Activated CD4-positive, alpha-beta T cell treated with anti-CD3 and anti-CD28 coated beads, Interleukin-2, Interleukin-4, amounts not matched to agents 100 ng/mL and 50 ng/mL, durations not matched to agents 16 hours and 8 hours (primary cell): ENCODE data around the gene MRPL38.

ENCODE experiments used
- DNase-seq: peaks from one replicate; pipeline ENCODE4 v3.0.0-alpha.2; 2020; ENCODE audit warnings: low spot score

Gene MRPL38

DNA sequence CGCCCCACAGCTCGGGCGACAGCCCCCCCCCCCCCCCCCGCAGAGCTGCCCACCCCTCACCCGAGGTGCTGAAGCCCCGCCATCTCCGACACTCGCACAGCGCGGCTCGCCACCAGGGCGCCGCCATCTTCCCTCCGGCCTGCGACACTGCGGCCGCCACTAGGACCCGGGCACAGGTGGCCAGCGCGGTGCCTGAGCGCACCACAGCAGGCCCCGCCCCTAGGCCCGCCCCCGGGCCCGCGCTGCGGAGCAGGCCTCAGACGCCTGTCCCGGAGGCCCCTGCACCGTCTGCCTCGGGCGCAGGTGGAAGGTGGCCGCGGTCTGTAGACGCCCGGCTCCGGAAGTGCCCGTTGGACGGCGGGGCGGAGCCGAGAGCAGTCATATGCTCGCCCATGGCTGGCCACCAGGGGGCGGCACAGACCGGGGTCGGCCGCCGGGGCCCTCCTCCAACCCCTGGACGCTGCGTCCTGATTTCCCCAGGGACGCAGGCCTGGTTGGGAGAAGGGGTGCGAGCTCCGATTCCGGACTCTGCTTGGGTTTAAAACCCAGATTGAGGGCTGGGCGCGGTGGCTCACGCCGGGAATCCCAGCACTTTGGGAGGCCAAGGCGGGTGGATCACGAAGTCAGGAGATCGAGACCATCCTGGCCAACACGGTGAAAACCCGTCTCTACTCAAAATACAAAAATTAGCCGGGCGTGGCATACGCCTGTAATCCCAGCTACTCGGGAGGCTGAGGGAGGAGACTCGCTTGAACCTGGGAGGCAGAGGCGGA, at the start of gene MRPL38:
TSS of gene MRPL38 (minus strand) at position 136 of the 773 bp plus-strand sequence. CDS start at position 127, 9 bp downstream.
- DNase-seq, result peak; percentile 98

DNA sequence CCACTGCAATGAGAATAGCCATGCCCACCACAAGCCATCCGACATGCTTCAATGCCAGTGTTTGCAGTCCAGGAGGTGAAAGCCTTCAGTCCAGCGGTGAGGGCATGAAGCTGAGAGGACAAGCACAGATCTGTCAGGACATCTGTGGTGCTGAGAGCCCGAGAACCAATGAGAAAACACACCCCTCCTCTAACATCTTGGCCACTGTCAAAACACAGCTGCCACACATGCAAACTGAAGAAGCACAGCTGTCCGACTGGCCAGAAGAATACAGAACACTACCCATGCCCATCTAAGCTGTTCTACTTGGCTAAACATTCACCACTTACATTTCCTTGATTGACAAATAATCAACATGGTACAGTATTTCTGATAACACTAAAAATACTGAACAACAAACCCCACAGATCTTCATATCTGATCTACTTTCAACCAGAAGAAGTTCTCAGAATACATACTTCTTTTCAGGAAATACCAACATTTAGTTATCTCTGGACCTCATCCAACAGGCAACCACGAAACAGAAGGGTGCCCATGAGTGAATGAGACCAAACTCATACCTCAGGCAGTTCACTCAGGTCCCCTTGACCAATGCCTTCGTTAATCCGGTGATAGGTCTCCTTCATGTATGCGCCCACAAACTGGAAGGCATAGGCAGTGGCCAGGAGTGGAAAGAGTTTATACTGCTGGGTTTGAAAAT, 46.3 kb upstream of the MRPL38 start:
- no peak for DNase-seq

DNA sequence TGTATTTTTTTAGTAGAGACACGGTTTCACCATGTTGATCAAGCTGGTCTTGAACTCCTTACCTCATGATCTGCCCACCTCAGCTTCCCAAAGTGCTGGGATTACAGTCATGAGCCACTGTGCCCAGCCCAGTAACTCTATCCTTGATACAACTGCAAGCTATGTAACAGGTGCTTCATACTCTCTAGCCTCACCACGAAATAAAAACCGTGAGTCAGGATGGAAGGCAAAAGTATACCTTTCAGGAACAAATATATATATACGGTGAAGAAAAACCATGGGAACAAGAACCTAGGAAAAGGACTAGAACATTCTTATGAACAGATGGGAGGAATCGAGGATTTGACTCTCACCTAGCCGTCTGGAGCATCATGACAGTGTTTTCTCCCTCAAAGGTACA, 45.7 kb upstream of the MRPL38 start:
- no peak for DNase-seq

DNA sequence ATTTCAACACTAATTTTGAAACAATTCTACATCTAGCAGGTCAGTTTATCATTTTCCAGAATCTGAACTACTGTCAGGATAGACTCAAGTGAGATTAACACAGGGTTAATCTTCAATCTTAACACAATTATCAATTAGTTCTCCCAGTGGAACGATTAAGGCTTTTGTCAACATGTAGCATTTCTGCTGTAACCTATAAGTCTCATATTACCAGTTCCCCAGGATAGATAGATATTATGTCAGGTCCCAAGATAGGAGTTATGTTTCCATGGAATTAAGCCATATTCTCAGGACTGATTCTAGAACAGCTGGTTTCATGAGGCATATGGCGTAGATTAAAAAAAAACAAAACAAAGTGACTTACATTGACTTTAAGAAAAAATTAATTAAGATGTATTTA, 40.5 kb upstream of the MRPL38 start:
- no peak for DNase-seq

DNA sequence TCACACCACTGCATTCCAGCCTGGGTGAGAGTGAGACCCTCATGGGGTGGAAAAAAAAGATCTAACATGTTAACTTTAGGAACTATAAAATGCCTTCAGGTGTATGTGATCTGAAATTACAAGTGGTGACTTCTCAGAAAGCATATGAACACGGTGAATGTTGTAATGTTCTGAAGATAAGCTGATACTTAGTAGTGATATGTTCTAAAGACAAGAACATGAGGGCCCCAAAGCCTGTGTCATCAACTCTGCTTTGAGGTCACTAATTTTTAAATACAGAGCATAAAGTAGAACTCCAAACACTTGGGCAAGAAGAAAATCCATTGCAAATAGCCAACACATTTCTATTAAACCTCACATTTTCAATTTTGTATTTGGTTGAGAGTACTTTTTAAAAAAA, 38.8 kb upstream of the MRPL38 start:
- DNase-seq, result no peak

DNA sequence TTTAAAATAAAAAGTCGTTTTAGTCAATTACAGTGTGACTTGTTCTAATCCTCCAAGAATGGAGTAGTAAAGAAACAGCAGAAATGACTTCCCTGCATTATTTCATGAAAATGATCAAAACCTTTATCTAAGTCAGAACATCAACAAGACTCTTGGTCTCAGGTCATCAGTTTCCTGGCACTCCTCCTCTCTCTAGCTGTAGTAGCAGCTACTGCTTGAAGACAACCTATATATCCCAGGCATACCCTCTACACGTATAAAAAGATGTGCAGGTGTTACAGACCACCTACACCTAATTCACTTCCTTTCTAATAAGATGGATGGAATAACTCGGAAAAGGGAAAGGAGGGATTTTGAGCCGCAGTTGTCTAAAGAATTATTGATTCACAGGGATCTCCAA, 37.8 kb upstream of the MRPL38 start:
- DNase-seq, result no peak

DNA sequence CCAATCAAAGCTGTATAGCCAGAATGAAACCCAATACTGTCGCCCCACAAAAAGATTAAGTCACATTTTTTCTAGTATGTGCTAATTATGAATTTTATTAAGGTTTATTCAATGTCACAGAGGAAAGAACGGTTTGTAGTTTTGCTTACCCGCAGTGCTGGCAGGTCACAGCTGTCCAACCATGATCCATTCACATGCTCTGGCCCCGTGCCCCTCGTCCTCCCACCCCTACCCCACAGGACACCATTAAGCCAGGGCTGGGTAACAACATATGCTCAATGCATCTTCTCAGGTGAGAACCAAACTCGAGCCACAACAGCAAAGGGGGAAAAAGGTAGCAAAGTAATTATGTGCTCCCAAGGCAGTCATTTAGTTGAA, 36.7 kb upstream of the MRPL38 start:
- no peak for DNase-seq

DNA sequence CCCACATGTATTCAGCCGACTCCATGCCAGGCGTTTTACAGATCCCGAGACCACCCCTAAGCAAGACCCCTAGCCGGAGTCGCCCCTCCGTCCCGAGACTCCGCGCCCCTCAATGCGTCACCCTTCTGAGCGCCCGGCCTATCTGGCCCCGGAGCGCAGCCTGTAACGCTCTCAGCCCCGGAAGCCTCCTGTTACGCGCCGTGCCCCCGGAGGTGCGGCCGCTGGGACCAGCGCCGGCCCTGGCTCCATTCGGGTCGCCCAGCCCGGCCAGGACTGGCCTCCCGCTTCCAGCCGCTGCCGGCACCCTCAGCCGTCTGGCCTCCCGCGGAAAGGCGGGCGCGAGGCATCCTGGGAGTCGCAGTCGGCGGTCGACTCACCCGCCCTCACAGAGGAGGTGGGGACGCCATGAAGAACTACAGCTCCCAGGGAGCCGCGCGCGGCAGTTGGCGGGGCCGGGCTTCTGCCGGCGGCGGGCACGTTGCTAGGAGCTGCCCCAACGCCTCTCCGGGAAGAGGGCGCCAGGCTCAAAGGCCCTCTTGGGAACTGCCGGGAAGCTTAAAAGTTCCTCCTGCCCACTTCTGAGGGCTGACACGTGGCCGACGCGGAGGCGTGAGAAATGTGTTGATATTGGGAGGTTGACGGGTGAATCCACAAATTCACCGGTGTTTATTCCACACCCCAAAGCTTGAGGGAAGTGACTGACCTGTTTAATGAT, 36.2 kb upstream of the MRPL38 start, which contains the start of gene FBF1:
TSS of gene FBF1 (minus strand) at position 316 of the 715 bp plus-strand sequence. CDS start 2,893 bp downstream, outside the sequence.
- peak; percentile 94 for DNase-seq

DNA sequence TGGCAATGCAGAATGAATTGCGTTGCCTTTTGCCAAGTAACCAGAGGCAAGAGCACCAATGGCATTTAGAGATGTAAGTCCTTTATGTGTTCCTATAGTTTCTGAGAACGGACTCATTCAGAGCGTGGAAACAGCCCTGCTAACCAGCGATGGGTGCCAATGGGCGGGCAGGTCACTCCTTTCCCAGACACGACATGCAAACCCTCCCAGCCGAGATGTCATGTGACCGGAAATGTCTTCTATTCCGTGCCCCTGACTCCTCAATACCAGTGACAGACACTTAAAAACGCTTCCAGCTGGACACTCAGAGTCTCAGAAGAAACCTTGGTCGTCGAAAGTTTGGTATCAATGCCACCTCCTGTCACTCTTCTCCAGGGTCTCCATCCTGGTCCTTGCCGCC, 33.0 kb upstream of the MRPL38 start:
- DNase-seq, result no peak

DNA sequence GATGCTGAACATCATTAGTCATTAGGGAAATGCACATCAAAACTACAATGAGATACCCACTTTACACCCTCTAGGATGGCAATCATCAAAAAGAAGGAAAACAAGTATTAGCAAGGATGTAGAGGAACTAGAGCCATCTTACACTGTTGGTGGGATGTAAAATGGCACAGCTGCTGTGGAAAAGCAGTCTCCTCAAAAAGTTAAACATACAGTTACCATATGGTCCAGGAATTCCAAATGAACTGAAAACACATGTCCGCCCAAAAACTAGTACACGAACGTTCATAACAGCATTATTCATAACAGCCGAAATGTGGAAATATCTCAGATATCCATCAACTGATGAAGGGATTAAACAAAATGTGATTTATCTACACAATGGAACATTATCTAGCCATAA, 29.1 kb upstream of the MRPL38 start:
- DNase-seq, result no peak

DNA sequence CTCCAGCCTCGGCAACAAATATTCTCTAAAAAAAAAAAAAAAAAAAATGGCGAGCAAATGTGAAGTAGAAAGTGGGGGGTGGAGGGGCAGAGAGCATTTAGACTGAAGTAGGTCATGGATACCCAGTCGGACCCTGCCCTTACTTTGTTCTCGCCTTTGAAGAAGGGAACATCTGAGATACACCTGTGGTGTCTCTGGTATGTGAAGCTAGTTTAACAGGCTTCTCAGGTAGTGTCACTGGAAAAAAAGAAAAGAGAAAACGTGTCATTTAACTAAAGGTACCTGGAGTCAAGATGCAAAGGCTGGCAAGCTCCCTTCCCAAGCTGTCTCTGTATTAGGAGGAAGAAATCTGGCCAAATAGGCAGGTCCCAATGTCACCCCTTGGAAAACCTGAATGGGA, 28.2 kb upstream of the MRPL38 start:
- DNase-seq, result no peak

DNA sequence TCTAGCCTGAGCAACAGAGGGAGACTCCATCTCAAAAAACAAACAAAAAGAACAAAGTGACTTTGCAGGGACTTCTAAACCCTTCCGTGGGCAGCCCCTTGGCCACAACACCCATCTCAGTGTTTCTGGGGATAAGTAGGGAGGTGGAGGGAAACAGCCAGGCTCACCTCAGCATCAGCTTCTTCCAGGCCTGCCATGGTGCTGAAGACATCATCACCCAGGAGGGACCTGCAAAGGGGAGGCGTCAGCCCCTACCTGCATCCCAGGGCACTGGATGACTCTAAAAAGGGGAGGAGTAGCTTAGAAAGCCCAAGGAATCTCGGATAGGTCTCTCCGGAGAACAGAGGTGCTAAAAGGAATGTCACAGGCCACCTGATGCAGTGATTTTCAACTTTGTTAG, 26.4 kb upstream of the MRPL38 start:
- no peak for DNase-seq

DNA sequence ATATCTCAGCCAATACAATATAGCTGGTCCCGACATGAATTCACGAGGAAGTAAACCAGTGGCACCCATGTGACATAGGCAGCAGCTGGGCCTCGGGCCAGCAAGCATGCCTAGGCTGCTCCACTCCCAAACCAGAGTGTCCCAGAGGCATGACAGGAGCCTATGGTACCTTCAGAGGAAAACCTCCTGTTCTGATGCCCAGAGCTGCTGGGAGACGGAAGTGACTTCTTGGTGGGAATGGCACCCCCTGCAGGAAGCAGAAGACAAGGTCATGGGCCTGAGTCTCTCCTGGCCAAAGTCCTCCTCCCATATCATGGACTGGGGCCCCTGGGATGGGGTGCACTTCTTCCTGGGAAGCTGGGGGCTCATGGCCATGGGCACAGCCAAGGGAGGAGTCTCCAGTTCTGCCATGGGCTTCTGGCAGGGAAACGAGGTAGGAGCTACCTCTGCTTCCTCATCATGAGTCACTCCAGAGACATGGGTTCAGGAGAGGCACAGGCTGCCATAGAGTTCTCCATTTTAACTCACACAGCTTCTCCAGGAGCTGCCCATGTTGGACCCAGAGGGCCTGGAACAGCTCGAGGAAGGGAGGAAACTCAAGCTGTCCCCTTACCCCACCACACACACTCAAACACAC, 22.7 kb upstream of the MRPL38 start:
- DNase-seq, result no peak

DNA sequence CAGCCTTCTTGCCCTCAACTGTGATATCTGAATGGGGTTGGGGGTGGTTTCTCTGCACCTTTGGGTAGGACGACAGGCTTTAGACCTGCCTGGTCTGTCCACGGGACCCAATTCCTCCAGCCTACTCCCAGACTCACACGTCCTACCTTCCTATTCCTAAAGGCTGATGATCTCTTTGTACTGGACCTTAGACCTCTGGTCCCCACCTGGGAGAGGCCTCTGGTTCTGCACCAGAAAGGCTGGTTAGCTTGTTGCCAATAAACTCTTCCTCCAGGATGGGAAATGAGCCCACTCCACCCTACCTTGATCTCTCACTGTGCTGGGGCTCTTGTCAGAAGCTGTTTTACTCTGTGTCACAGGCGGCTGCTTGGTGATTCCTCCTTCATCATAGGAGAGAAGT, 21.8 kb upstream of the MRPL38 start:
- DNase-seq, result no peak

DNA sequence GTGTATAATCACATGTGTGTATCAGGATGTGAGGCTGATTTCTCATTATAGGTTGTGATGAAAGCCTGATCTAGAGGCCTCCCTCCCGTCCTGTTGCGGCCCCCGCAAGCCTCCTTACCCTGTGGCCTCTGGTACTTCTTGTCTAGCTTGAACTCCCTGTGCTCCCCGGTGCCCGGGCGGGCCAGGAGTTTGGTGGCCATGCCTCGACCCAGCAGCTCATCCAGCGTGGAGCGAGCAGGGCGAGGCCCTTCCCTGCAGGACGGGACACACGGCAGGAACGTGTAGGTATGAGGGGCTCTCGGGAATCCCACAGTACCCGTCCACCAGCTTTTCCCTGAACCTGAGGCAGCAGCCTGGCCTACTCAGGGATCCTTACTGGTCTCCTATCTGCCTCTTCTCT, 21.2 kb upstream of the MRPL38 start:
- DNase-seq, result no peak

DNA sequence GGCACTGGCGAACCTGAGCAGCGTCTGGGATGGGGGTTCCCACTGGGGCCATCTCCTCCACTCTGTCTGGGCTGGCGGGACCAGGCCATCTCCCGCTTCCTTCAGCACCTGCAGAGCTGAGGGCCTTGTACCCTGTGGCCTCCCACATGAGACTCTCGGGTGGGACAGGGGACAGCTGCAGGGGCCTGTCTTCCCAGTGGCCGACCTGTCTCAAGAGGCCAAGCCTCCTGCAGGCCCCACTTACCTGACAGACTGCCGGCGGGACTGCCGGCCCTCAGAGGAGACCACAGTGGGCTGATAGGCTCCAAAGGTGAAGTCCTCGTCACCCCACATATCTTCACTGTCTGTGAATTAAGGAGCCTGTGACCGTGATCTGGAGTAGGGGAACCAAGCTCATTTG, 20.4 kb upstream of the MRPL38 start:
- no peak for DNase-seq

DNA sequence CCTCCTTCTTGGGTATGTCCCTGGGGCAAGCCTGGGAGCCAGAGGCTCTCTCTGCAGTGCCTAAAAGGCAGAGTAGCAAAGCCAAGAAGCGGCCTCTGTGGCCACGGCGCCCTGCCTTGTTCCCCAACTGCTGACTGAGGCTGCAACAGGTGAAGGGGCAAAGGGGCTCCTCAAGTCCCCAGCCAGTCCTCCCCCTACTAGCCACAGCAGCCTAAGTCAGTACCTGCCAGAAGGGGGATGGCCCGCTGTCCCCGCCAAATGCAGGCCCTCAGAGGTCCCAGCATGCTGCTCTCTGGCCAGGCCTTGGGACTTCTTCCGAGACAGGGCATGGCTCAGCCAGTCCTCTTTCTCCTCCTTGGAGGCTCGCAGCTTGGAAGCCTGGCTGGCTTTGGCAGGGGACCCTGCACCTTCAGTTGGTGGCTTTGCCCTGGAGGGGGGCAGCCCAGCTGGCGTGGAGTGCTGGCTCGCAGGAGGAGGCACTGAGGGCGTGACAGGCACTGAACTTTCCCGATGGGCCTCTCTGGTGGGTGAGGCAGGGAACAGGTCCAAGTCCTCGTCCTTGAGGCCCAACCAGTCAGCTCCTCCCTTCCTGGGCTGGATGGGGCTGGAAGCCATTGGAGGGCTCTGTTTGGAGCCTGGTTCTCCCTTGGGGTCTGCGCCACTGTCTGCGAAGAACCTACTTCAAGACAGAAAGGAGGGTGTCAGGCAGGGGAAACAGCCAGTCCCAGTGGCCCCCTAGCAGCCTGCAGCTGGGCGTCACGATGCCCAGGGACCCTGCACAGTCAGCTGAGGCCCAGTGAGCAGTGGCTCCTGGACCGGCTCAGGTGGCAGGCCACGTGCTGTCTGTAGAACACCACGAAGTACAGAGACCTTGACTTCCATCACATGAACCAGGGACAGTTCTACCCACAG, 18.5 kb upstream of the MRPL38 start:
- DNase-seq, result no peak

DNA sequence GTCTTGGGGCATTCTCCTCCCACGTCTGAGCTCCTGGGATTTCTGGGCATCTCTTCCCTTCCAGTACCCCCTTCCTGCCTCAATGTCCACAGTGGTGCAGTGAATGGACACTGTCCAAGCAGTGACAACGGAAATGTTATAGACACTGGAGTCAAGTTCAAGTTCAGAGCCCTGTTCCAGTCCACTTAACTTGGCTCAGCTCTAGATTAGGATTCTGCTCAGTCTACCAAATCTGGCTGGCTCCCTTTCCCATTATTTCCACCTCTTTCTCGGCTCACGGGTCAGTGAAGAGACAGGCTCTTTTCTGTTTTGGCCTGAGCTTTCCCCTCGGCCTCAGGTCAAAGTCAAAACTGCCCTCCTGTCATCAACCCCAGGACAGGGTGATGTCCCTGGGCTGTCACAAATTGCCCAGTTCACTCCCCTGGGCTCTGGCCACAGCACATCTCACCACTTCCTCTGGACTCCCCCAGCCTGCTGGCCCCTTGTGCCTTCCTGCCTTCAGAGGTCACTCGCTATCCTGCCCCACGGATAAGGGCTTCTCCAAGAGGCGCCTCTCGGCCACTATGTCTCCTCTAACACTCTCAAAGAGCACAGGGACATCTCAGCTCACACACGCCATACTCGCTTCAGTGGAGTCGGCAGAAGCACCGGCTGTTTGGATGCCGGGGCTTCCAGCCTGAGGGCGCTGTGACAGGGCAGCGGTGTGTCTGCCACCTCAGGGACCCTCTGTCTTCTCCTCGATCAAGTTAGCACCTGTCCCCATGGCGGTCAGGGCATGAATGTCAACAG, 17.7 kb upstream of the MRPL38 start:
- no peak for DNase-seq

DNA sequence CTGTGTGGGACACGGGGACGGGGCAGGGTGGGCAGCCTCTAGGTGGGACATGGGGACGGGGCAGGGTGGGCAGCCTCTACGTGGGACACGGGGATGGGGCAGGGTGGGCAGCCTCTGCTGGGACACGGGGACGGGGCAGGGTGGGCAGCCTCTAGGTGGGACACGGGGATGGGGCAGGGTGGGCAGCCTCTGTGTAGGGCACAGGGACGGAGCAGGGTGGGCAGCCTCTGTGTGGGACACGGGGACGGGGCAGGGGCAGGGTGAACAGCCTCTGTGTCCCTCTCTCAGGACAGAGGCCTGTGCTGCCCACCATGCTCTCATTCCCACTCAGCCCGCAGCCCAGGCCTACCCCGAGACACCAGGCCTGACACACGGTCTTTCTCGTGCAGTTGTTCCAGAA, 16.9 kb upstream of the MRPL38 start:
- no peak for DNase-seq

DNA sequence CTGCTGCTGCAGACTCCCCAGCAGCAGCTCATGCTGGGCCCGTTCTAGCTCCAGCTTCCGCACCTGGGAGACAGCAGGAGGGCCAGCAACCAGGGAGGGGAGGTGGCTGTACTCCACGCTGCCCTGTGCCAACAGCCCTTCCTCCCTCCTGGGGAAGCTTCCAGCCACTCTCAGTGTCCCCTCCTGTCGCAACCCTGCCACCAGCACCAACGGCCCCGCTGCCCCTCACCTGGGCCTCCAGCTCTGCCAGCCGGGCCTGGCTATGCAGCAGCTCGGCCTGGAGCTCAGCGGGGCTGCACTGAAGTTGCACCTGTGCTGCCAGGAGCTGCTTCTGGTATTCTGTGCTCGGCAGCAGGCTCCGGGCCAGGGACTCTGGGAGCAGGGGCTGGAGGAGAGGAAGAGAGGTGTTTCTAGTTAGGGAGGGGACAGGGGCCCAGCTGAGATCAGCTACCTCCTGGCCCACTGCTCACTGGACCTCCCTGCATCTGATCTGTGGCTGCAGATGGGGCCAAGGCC, 15.4 kb upstream of the MRPL38 start:
- DNase-seq, result no peak
